ENCODE results near the gene PTPRG. TPM values are rescaled to one million over a fixed set of nuclear protein-coding genes. Genes with fewer than 3 reads are reported as not detected.

PTPRG gene
- total and polyA plus RNA-seq, 11 donors, result 8.0 to 48.5 (median 35.4) TPM

DNA sequence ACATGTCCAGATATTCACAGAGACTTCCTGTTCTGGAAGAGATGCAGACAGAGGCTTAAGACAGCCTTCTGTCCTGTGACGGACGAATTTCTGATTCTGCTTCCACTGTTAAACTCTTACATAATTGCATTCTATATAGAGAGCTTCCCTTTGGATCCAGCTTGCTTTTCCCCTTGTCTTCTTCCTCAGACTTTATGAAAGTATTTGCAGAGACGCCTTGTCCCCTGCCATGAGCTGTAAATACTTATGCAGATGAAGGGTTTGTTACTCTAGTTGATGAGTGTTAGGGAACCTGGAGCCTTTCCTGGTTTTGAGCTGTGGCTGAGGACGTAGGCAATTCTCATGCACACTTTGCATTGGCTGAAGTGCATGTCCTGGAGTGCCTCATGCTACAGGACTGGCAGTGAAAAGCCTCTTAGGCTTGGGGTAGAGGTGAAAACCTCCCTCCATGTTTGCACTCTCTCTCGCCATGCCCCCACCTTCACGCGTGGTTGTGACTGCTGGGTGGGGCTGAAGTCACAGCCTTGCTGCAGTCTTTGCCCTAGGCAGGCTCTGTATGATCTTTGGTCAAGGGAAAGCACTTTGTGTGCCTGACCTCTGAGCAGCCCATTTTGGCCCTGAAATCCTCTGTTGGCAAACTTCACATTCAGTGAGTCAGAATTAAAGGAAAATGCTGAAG is 286.6 kb downstream of the PTPRG start:
- ATAC-seq, result peak; percentile 74 to 92 (median 86)
- peaks cover 16 to 67% (median 47%) of the 10 kb centered on the region in 12 donors for H3K4me1 ChIP-seq
- peak; percentile 38 to 74 (median 71) for DNase-seq
- 2 to 13% (median 8%) methylated on average over 7 of the region's 7 CpGs for WGBS, 4 donors
- peak overlapping the region in 8 of 12 donors; percentile 6 to 26 (median 12) for H3K4me3 ChIP-seq
- intact Hi-C loops (cut with DNase I), result loop anchor here in 6 of 10 donors (2.0 to 10.0 kb wide), 6 partner anchors 36 to 287 kb away; partner anchors contain the start of gene PTPRG (in 3 of the 6)
- TF ChIP-seq, protein P1, sequence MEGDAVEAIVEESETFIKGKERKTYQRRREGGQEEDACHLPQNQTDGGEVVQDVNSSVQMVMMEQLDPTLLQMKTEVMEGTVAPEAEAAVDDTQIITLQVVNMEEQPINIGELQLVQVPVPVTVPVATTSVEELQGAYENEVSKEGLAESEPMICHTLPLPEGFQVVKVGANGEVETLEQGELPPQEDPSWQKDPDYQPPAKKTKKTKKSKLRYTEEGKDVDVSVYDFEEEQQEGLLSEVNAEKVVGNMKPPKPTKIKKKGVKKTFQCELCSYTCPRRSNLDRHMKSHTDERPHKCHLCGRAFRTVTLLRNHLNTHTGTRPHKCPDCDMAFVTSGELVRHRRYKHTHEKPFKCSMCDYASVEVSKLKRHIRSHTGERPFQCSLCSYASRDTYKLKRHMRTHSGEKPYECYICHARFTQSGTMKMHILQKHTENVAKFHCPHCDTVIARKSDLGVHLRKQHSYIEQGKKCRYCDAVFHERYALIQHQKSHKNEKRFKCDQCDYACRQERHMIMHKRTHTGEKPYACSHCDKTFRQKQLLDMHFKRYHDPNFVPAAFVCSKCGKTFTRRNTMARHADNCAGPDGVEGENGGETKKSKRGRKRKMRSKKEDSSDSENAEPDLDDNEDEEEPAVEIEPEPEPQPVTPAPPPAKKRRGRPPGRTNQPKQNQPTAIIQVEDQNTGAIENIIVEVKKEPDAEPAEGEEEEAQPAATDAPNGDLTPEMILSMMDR (IDR thresholded peaks at IDR 0.05), result no peak
- TF ChIP-seq POLR2A (IDR thresholded peaks at IDR 0.05), result no peak
- no peaks in the 10 kb centered on the region for H3K36me3 ChIP-seq
- H3K9me3 ChIP-seq, result no peaks in the 10 kb centered on the region
- no peaks in the 10 kb centered on the region for H3K27me3 ChIP-seq
- H3K27ac ChIP-seq, result peak overlapping the region; percentile 74 to 93 (median 84)

DNA sequence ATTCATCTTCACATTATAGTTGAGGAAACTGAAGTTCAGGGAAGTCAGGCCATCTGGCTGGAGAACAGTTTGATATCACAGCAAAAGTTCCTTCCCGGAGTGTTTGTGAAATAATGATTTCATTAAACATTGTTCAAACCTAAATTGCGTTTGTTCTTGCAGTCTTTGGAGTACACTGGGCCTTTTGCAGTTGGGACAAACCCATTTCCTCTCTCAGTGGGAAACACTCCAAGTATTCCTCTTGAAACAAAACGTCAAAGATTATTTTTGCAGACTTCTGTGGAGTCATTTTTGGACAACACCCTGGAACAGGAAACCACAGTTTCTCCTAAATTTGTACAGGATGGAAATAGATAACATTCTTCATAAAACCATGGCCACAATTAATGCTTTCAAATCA is 287.5 kb downstream of the PTPRG start:
- ATAC-seq, result peak; percentile 57 to 83 (median 71)
- no peaks in the 10 kb centered on the region for H3K9me3 ChIP-seq
- no peaks in the 10 kb centered on the region for H3K27me3 ChIP-seq
- TF ChIP-seq, protein P1 (IDR thresholded peaks at IDR 0.05), result no peak
- no peak for TF ChIP-seq POLR2A (IDR thresholded peaks at IDR 0.05)
- peak in 2 of 5 donors; percentile 51 to 64 for DNase-seq
- no peaks in the 10 kb centered on the region for H3K36me3 ChIP-seq
- peak overlapping the region in 1 of 12 donors; percentile 6 for H3K4me3 ChIP-seq
- intact Hi-C loops (cut with DNase I), result loop anchor here in 6 of 10 donors (2.0 to 10.0 kb wide), 6 partner anchors 37 to 288 kb away; partner anchors contain the start of gene PTPRG (in 3 of the 6)
- peak overlapping the region; percentile 74 to 93 (median 84) for H3K27ac ChIP-seq
- WGBS, 4 donors, result 2 to 16% (median 6%) methylated on average over 3 of the region's 3 CpGs
- peaks cover 16 to 74% (median 54%) of the 10 kb centered on the region in 12 donors for H3K4me1 ChIP-seq

DNA sequence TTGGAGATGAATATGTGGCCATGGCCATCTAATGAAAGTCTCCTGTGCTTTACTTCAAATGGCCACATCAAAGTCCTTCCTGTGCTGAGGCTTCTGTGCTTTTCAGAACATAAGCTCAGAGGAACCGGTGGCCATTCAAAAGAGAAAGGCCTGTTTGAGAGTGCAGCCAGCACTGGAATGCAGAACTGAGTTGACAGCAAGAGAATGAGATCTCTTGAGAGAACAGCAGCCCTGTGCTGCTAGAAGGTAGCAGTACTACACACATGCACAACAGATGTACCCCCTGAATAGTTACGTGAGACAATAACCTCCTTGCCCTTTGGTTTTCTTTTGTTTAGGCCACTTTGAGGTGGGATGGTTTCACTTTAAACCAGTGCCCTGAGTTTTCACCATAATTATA is 292.5 kb downstream of the PTPRG start:
- H3K4me3 ChIP-seq, result no peak overlapping the region
- DNase-seq (no peak), ATAC-seq (peak in 2 of 4 donors; percentile 36 to 41)
- H3K4me1 ChIP-seq, result peaks cover 0 to 71% (median 41%) of the 10 kb centered on the region in 12 donors
- H3K36me3 ChIP-seq, result no peaks in the 10 kb centered on the region
- TF ChIP-seq, protein P1 (IDR thresholded peaks at IDR 0.05), result no peak
- TF ChIP-seq POLR2A (IDR thresholded peaks at IDR 0.05), result no peak
- no peaks in the 10 kb centered on the region for H3K27me3 ChIP-seq
- H3K27ac ChIP-seq, result peak overlapping the region in 4 of 12 donors; percentile 9 to 31 (median 16)
- 7 to 24% (median 18%) methylated on average over 2 of the region's 2 CpGs for WGBS, 4 donors
- H3K9me3 ChIP-seq, result no peaks in the 10 kb centered on the region
- intact Hi-C loops (cut with DNase I), result loop anchor here in 1 of 10 donors (5.0 kb wide), 1 partner anchor 308 kb away; no protein-coding TSS in a partner anchor

DNA sequence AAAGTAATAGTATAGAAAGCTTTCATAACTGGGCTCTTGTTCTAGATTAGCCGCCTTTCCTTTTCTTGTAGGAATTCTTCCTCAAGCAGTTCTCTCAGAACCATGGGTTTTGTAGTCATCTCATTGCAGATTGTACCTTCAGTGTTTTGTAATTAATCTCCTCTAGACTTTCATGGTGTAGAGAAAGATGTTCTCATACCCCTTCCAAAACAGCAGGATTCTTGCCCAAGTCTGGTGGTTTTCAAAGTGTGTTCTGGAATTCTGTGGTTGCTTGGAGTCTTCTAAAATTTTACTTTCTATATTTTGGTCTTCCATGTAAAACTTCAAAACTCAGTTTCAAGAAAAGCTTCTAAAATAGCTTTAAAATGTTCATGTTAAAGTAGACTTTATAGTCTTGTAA is 293.8 kb downstream of the PTPRG start:
- H3K4me1 ChIP-seq, result peaks cover 0 to 69% (median 33%) of the 10 kb centered on the region in 12 donors
- H3K4me3 ChIP-seq, result no peak overlapping the region
- TF ChIP-seq, protein P1 (IDR thresholded peaks at IDR 0.05), result no peak
- TF ChIP-seq POLR2A (IDR thresholded peaks at IDR 0.05), result no peak
- H3K36me3 ChIP-seq, result no peaks in the 10 kb centered on the region
- H3K27ac ChIP-seq, result no peak overlapping the region
- intact Hi-C loops (cut with DNase I), result loop anchor here in 7 of 10 donors (5.0 kb wide), 4 partner anchors 72 to 332 kb away; partner anchors contain the start of gene PTPRG (in 4 of the 7)
- DNase-seq (no peak), ATAC-seq (no peak)
- WGBS, 4 donors, result 95 to 100% (median 98%) methylated on average over 1 of the region's 1 CpG
- H3K27me3 ChIP-seq, result no peaks in the 10 kb centered on the region
- H3K9me3 ChIP-seq, result peaks cover 0 to 5% (median 0%) of the 10 kb centered on the region in 12 donors
